ENCODE data around the gene BAIAP2.

GRCh38 chr17:81139428-81139827 lies 104.5 kb downstream of the BAIAP2 start:
- no peak for TF ChIP-seq ESRRG (CRISPR knock-in tag; IDR thresholded peaks at IDR 0.05)
- no peak for TF ChIP-seq ARNTL (CRISPR knock-in tag; IDR thresholded peaks at IDR 0.05; ENCODE audit: borderline replicate concordance, low read depth)
- no peak for TF ChIP-seq BACH2 (CRISPR knock-in tag; IDR thresholded peaks at IDR 0.05; ENCODE audit: borderline replicate concordance)
- no peak for TF ChIP-seq TCF4 (CRISPR knock-in tag; IDR thresholded peaks at IDR 0.05; ENCODE audit: borderline replicate concordance)
- no peak for TF ChIP-seq RARB (CRISPR knock-in tag; IDR thresholded peaks at IDR 0.05)
- no peak for TF ChIP-seq ZFP30 (CRISPR knock-in tag; IDR thresholded peaks at IDR 0.05)
- TF ChIP-seq ISL1 (CRISPR knock-in tag; IDR thresholded peaks at IDR 0.05), result no peak
- TF ChIP-seq ZFP3 (CRISPR knock-in tag; IDR thresholded peaks at IDR 0.05), result no peak
- no peak for TF ChIP-seq TSHZ2 (CRISPR knock-in tag; IDR thresholded peaks at IDR 0.05)
